GM18870 (cell line): ENCODE measurements around the gene MEI1.
"Not testable (repeated sequence)": the region's sequence is repeated elsewhere in the genome, so short reads cannot be mapped to it uniquely, and the experiment has no call there.

Source experiments
- ATAC-seq: cut with Tn5 transposase; IDR thresholded peaks from one replicate; pipeline ENCODE4 v1.9.1; 2021; ENCODE audit warnings: moderate library complexity; ENCODE audit not compliant: unreplicated experiment

Gene MEI1

DNA sequence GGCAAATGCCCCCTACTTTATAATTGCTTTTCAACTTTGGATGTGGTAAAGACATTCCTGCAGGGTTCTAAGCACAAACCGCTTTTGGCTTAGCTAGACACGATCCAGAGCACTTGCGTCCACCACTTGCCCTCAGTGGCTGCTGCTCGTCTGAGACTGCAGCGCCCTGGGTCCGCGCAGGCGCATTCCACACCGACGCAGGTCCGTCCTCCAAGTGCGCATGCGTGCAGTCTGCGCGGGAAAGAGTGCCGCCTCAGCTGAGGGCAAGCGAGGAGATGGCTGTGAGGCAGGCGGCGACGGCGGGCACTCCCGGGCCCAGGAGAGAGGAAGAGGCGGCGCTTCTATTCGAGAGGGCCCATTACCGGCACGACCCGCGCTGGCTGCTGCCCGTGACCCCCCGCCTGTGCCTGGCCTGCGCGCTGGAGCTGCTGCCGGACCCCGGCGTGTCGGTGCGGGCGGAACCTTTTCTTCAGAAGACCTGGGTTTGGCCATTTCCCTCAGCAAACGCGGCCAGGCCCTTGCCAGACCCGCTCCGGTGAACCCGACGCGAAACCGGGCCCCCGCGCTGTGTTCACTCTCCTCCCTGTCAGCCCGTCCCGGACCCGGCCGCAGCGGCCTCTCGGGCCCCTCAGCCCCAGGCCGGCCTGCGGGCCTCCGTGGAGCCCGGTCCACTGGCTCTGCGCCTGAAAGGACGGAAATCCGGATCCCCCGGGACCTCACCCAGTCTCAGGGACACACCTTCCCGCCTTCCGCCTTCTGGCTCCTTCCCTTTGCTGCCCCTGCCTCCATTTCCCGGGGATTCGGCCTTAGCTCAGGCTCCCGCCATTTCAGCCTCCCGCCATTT lies at the start of gene MEI1:
Gene MEI1, plus strand, starts transcription at position 240 of the 844 bp plus-strand sequence. Its CDS starts 36 bp downstream, at position 276.
- ATAC-seq: no peak

DNA sequence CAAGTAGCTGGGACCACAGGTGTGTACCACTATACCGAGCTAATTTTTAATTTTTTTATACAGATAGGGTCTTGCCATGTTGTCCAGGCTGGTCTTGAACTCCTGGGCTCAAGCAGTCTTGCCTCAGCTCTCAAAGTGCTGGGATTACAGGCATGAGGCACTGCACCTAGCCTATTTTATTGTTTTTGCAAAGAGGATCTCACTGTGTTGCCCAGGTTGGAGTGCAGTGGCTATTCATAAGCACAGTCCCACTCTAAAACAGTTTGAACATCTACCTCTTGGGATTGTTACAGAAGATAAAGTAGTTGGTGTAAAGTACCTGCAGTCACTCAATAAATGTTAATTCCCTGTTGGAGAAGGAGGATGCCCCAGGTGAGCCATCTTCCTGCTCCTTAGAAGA lies 49.1 kb upstream of the MEI1 start:
- no peak for ATAC-seq

DNA sequence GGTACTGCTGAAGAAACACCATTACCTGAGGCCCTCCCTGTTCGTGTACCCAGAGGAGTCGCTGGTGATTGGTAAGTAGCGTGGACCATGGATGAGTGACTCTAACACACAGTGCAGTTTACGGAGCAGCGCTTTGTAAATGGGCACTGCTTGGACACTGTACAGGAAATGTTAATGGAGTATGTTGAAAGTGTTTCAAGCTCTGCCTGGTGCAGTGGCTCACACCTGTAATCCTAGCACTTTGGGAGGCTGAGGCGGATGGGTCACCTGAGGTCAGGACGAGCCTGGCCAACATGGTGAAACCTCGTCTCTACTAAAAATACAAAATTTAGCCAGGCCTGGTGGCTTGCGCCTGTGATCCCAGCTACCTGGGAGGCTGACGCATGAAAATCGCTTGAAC lies 48.5 kb upstream of the MEI1 start:
- ATAC-seq: no peak

DNA sequence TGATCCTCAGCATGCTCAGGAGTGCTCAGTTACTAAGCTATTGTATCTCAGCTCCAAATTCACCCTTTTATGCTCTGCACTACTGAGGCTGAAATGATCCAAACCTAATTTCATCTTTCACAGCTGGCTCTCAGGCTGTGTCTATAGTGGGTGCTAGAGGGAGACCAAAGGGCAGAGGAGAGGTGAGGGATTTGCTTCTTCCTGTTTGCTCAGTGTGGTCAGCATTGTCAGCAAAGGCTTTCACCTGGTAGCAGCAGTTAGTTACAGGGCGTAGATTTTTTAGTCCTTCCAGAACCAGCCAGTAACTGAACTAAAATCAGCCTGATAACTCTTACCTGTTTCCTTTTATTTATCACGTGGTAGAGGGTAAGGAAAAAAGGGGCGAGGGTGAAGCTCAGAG lies 45.0 kb upstream of the MEI1 start:
- no peak for ATAC-seq

- ATAC-seq: no peak
Observed at GRCh38 chr22:41656556-41656955, 42.7 kb upstream of the MEI1 start.

DNA sequence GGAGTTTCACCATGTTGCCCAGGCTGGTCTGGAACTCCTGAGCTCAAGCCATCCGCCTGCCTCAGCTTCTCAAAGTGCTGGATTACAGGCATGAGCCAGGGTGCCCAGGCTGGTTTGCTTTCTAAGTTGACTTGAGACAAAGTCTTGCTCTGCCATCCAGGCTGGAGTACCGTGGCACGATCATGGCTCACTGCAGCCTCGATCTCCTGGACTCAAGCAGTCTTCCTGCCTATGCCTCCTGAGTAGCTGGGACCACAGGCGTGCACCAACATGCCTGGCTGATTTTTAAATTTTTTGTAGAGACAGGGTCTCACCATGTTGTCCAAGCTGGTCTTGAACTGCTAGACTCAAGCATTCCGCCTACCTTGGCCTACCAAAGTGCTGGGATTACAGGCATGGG lies 41.6 kb upstream of the MEI1 start:
- no peak for ATAC-seq

DNA sequence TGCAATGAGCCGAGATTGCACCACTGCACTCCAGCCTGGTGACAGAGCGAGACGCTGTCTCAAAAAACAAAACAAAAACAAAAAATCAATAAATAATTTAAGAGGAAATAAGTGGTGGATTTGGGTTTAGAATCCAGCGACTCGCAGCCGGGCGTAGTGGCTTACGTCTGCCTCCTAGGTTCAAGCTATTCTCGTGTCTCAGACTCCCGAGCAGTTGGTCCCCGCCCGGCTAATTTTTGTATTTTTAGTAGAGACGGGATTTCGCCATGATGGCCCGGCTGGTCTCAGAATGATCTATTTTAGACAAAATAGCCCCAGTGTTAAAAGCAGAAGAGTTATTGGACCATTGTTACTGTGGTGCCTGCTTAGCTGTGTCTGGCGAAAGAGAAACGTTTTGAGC lies 40.4 kb upstream of the MEI1 start:
- ATAC-seq: no peak

DNA sequence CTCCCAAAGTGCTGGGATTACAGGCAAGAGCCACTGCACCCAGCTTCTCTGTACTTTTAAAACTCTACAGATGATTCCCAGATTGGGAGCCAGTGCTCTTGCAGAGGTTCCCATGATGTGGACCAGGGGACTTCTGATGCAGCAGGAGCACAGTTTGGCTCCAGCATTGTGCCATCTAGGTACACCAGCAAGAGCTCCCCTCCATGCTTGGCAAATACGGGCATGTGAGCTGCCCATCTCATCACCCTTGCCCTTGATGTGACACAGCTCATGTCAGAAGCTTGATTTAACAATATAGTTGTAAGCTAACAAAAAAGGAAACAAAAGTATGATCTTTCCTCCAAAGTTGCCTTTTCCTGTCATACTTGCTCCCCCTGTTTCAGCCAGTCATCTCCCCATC lies 39.4 kb upstream of the MEI1 start:
- no peak for ATAC-seq

- no peak for ATAC-seq
Observed at GRCh38 chr22:41660416-41660815, 38.9 kb upstream of the MEI1 start.

- no peak for ATAC-seq
Observed at GRCh38 chr22:41661088-41661487, 38.2 kb upstream of the MEI1 start.

GRCh38 chr22:41661713-41662112 lies 37.6 kb upstream of the MEI1 start:
- no peak for ATAC-seq

GRCh38 chr22:41663594-41663993 lies 35.7 kb upstream of the MEI1 start:
- not testable (repeated sequence) for ATAC-seq

DNA sequence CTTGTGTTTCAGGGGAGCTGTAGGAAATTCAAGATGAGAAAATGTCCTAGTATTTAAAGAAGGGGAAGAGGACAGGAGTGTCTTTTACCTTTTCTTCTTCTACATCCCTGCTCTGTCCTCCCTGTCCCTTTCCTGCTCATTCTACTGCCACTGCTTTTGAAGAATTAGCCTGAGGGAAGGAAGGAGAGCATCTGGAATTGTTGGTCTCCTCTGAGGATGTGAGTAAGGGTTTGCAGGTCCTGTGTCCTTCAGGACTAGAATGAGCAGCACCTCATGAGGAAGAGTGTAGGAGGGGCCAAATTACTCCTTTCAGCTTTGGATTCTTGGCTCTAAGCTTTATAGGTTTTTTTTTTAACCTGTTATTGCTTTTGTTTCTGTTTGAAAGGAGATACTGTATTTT lies 34.8 kb upstream of the MEI1 start:
- no peak for ATAC-seq

DNA sequence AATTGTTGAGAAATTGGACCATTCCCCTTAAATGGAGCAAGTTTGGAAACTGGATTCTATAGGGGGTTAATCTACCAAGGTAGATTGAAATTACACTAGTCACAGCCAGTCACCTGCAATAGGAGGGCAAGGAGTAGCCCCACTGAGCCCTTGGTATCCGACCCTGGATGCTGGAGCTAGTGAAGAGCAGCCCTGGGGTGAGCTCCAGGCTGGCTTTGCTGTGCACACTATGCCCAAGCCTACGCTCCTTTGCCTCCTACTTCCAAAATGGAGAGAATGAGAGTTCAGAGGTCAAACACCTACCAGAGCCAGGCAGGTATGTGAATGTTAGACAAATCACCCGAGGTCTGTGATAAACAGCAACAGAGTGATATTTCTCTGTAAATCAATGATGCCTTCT lies 34.4 kb upstream of the MEI1 start:
- no peak for ATAC-seq

DNA sequence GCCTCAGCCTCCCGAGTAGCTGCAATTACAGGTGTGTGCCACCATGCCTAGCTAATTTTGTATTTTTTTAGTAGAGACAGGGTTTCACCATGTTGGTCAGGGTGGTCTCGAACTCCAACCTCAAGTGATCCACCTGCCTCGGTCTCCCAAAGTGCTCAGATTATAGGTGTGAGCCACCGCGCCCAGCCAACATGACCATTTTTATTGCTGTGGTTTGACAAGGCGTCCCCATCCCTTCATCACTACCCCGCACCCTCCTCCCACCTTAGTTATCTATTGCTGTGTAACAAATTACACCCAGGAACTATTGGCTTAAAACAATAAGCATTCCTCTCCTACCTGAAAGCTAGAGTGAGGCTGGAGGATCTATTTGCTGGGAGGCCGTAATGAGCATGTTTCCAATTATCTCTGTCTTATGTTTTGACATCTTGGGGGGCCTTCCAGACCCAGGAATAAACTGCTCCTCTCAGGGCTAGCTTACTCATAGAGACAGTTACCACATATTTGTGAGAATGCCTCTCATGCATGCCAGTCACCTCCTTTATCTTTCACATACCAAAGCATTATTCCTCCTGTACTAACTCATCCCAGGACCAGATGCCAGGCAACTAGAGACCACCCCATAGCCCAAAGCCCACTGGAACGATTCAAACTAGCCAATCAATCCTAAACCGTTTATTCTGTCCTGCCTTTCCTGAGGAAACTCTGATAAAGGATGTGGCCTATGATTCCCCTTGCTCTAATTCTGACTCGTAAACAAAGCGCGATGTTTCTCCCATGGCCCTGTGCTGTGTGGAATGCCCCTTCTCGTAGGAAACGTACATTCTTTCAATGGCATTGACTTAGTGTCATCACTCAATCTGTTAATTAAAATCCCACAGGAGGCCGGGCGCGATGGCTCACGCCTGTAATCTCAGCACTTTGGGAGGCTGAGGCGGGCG lies 30.1 kb upstream of the MEI1 start:
- no peak for ATAC-seq

GRCh38 chr22:41672096-41672495 lies 27.2 kb upstream of the MEI1 start:
- ATAC-seq: not testable (repeated sequence)

DNA sequence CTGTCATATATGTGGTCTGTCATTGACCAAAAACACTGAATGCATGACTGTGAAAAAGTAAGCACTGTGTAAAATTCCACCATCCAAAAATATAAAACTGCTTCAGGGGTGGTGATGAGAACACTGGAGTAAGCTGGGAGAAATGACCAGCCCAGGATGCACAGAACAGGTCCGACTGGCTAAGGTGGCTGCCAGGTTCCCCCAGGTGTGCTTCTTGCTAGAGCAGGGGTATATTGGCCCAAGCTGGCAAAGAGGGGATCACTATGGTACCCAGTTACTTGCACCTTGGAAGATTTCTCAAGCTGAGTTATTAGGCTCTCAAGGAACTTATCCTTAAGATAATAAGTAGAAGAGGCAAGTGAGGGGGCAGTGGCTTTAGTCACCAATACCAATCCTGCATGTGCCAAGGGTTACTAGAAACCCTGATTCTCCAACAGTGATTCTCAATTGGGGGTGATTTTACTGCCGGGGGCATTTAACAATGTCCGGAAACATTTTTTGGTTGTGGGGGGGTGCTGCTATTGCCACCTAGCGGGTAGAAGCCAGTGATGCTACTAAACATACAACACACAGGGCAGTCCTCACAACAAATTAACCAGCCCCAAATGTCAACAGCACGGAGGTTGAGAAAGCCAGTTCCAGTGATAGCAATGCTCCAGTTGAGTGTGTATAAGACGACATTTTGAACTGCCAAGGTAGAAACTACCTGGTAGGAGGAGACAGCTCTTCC lies 26.4 kb upstream of the MEI1 start:
- ATAC-seq: no peak

GRCh38 chr22:41674846-41675340 lies 24.4 kb upstream of the MEI1 start:
- no peak for ATAC-seq

- no peak for ATAC-seq
Observed at GRCh38 chr22:41676134-41676533, 23.2 kb upstream of the MEI1 start.

DNA sequence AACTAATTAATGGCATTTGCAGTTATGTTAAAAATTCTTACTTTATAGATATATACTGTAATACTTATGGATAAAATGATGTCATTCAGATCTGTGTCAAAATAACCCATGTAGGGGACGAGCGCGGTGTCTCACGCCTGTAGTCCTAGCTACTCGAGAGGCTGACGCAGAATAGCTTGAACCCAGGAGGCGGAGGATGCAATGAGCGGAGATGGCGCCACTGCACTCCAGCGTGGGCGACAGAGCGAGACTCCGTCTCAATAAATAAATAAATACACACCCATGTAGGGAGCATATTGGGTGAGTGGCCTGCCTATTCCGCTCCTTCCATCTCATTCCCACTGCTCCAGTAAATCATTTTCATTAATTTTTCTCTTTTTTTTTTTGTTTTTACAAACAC lies 17.7 kb upstream of the MEI1 start:
- ATAC-seq: no peak
